ENCODE measurements around the gene NOL7. TPM values are rescaled to one million over a fixed set of nuclear protein-coding genes. Genes with fewer than 3 reads are reported as not detected.

Gene NOL7
- total RNA-seq, 2 donors from 2014 or later = 47.8 to 52.9 TPM

DNA sequence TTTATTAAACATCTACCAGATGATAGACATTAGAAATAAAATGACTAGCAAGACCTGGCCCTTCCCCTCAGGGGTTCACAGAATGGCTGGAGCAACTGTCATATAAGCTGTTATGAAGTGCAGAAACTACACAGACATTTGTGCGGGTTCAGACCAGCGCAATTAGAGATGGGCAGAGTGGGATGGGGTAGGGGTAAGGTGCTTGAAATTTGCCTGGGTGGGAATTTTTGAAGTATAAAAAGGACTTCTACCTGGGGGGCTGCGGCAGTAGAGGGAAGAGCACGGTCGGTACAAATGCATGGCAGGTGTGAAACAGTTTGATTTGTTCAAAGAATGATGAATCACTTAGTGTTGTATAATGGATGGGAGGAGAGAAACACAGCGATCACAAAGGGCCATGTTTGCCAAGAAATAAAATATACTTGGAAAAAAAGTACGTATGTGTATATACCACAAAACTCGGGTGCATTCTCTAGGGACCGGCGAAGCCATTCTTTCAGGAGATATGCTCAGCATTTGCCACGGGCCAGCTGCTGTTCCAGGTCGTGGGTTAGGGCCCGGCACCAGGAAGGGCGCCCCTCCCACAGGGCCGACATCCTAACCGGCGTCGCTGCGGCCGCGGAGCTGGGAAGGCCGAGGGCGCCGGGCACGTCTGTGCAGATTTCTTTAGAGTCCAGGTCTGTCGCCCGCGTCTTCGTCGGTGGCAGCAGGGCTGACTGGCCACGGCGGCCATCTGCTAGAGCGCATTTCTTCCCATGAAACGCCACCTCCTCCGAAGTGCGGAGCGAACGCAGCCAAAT is 809 bp upstream of the NOL7 start:
- no peaks in the 10 kb centered on the region for H3K9me3 Mint-ChIP-seq
- H3K4me3 ChIP-seq (ENCODE audit: low read length) = peak overlapping the region; percentile 97
- no peaks in the 10 kb centered on the region for H3K9me3 ChIP-seq (ENCODE audit: control insufficient read depth, low read length)
- peaks cover 3% of the 10 kb centered on the region for H3K4me1 ChIP-seq (ENCODE audit: control insufficient read depth, insufficient read depth, low read length)
- H3K27ac ChIP-seq (ENCODE audit: low read depth, low read length) = peak overlapping the region; percentile 60
- H3K4me3 Mint-ChIP-seq = peak overlapping the region; percentile 99
- peaks cover 18% of the 10 kb centered on the region for H3K4me1 Mint-ChIP-seq
- TF ChIP-seq, protein P1, sequence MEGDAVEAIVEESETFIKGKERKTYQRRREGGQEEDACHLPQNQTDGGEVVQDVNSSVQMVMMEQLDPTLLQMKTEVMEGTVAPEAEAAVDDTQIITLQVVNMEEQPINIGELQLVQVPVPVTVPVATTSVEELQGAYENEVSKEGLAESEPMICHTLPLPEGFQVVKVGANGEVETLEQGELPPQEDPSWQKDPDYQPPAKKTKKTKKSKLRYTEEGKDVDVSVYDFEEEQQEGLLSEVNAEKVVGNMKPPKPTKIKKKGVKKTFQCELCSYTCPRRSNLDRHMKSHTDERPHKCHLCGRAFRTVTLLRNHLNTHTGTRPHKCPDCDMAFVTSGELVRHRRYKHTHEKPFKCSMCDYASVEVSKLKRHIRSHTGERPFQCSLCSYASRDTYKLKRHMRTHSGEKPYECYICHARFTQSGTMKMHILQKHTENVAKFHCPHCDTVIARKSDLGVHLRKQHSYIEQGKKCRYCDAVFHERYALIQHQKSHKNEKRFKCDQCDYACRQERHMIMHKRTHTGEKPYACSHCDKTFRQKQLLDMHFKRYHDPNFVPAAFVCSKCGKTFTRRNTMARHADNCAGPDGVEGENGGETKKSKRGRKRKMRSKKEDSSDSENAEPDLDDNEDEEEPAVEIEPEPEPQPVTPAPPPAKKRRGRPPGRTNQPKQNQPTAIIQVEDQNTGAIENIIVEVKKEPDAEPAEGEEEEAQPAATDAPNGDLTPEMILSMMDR (conservative IDR thresholded peaks at IDR 0.05) = no peak
- H3K9ac ChIP-seq (ENCODE audit: extremely low read depth, low read length, poor library complexity, severe bottlenecking) = peak overlapping the region; percentile 83
- no peaks in the 10 kb centered on the region for H3K27me3 Mint-ChIP-seq (ENCODE audit: insufficient read depth)
- WGBS, 2 experiments (ENCODE audit: insufficient coverage in 1 of 2, insufficient read length in 1 of 2) = 8 to 17% methylated on average over 19 to 38 of the region's 38 CpGs
- H3K36me3 Mint-ChIP-seq (ENCODE audit: low read depth) = peaks cover 26% of the 10 kb centered on the region
- H3K36me3 ChIP-seq (ENCODE audit: control insufficient read depth, insufficient read depth, low read length) = peaks cover 26% of the 10 kb centered on the region
- H3K27me3 ChIP-seq (ENCODE audit: control insufficient read depth, insufficient read depth, low read length, poor library complexity, severe bottlenecking) = no peaks in the 10 kb centered on the region
- peak; percentile 81 for DNase-seq
- H3K27ac Mint-ChIP-seq = peak overlapping the region; percentile 97

DNA sequence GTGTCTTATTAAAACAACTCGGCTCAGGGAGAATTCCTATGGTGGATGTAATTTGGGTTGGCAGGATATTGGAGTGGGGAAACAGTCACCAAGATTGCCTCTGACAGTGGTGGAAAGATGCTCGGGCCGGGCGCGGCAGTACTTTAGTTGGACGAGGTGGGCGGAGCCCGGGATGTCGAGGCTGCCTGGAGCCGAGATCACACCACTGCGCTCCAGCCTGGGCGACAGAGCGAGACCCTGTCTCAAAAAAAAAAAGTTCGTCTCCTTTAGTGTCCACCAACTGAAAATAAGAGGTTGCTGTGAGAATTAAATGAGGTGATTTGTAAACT is 621 bp downstream of the NOL7 start:
- Mint-ChIP-seq H3K36me3 (ENCODE audit: low read depth) (peaks cover 32% of the 10 kb centered on the region), H3K27ac (peak overlapping the region; percentile 97), H3K4me3 (peak overlapping the region; percentile 99), H3K4me1 (peaks cover 18% of the 10 kb centered on the region), H3K9me3 (no peaks in the 10 kb centered on the region), H3K27me3 (ENCODE audit: insufficient read depth) (no peaks in the 10 kb centered on the region)
- peaks cover 40% of the 10 kb centered on the region for H3K36me3 ChIP-seq (ENCODE audit: control insufficient read depth, insufficient read depth, low read length)
- peak overlapping the region; percentile 79 for H3K27ac ChIP-seq (ENCODE audit: low read depth, low read length)
- TF ChIP-seq, protein P1 (conservative IDR thresholded peaks at IDR 0.05) = no peak
- peaks cover 3% of the 10 kb centered on the region for H3K4me1 ChIP-seq (ENCODE audit: control insufficient read depth, insufficient read depth, low read length)
- no peaks in the 10 kb centered on the region for H3K27me3 ChIP-seq (ENCODE audit: control insufficient read depth, insufficient read depth, low read length, poor library complexity, severe bottlenecking)
- H3K9ac ChIP-seq (ENCODE audit: extremely low read depth, low read length, poor library complexity, severe bottlenecking) = peak overlapping the region; percentile 83
- H3K4me3 ChIP-seq (ENCODE audit: low read length) = peak overlapping the region; percentile 97
- H3K9me3 ChIP-seq (ENCODE audit: control insufficient read depth, low read length) = no peaks in the 10 kb centered on the region
- 1 to 2% methylated on average over 13 to 14 of the region's 14 CpGs for WGBS, 2 experiments (ENCODE audit: insufficient coverage in 1 of 2, insufficient read length in 1 of 2)
- DNase-seq = peak; percentile 78

DNA sequence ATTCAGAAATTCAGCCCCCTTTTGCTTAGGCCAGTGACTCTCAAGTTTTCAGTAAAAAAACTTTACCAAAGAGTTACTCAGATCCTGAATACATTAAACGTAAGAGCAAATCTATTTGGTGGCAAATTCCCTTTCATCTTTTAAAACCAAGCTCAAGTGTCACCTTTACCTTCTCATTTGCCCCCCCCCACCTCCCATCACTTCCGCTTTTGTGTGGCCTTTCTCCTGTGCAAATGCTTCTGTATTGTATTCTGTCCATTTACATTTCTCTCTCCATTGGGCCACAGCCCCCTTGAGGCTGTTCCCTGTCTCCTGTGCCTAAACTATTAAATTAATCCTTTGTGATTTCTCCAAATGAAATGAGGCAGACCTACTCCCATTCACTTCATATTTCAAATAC is 1.9 kb downstream of the NOL7 start:
- H3K27me3 Mint-ChIP-seq (ENCODE audit: insufficient read depth) = no peaks in the 10 kb centered on the region
- H3K27me3 ChIP-seq (ENCODE audit: control insufficient read depth, insufficient read depth, low read length, poor library complexity, severe bottlenecking) = no peaks in the 10 kb centered on the region
- peak overlapping the region; percentile 97 for H3K4me3 ChIP-seq (ENCODE audit: low read length)
- H3K27ac Mint-ChIP-seq = peak overlapping the region; percentile 4
- H3K27ac ChIP-seq (ENCODE audit: low read depth, low read length) = no peak overlapping the region
- no peaks in the 10 kb centered on the region for H3K9me3 Mint-ChIP-seq
- H3K9ac ChIP-seq (ENCODE audit: extremely low read depth, low read length, poor library complexity, severe bottlenecking) = no peak overlapping the region
- TF ChIP-seq, protein P1 (conservative IDR thresholded peaks at IDR 0.05) = no peak
- H3K4me3 Mint-ChIP-seq = peak overlapping the region; percentile 99
- H3K4me1 Mint-ChIP-seq = peaks cover 18% of the 10 kb centered on the region
- peaks cover 38% of the 10 kb centered on the region for H3K36me3 Mint-ChIP-seq (ENCODE audit: low read depth)
- no peak for DNase-seq
- peaks cover 53% of the 10 kb centered on the region for H3K36me3 ChIP-seq (ENCODE audit: control insufficient read depth, insufficient read depth, low read length)
- 75 to 92% methylated on average over 1 to 2 of the region's 2 CpGs for WGBS, 2 experiments (ENCODE audit: insufficient coverage in 1 of 2, insufficient read length in 1 of 2)
- peaks cover 3% of the 10 kb centered on the region for H3K4me1 ChIP-seq (ENCODE audit: control insufficient read depth, insufficient read depth, low read length)
- no peaks in the 10 kb centered on the region for H3K9me3 ChIP-seq (ENCODE audit: control insufficient read depth, low read length)

Data from endodermal cell (in vitro differentiated cells).